Measurements from ENCODE around the gene SLC25A6. TPM values are rescaled to one million over a fixed set of nuclear protein-coding genes. Genes with fewer than 3 reads are reported as not detected.
A peak's percentile ranks its signal among the peaks of the same experiment; 100 is the strongest.

SLC25A6 gene
- total and polyA plus RNA-seq, 9 of the 15 experiments (the other 6 are each of a cell fraction or from before 2014, with no cell fraction given), result 24.6 to 330 (median 129) TPM

GRCh38 chrX:1392376-1393068 lies 609 bp upstream of the SLC25A6 start (continued):
- TF ChIP-seq CEBPZ (IDR thresholded peaks at IDR 0.05; ENCODE audit: borderline replicate concordance, low read depth, low read length) (no peak), ZNF830 (CRISPR knock-in tag; IDR thresholded peaks at IDR 0.05) (peak; percentile 94; the same call in 1 of the 2 replicates), CXXC5 (CRISPR knock-in tag; IDR thresholded peaks at IDR 0.05) (peak; percentile 73), ZNF134 (CRISPR knock-in tag; conservative IDR thresholded peaks at IDR 0.05) (peak; percentile 65), BACH1 (tag; IDR thresholded peaks at IDR 0.05) (peak; percentile 54; the same call in 1 of the 2 replicates), KLF13 (tag; IDR thresholded peaks at IDR 0.05; ENCODE audit: borderline replicate concordance, low read depth) (0 out of 2 replicates have a peak, but pooled peaks have one; percentile 32), POLR2G (IDR thresholded peaks at IDR 0.05; ENCODE audit: low read depth, low read length) (peak; percentile 78), ZNF518B (CRISPR knock-in tag; IDR thresholded peaks at IDR 0.05) (no peak), ZNF41 (CRISPR knock-in tag; conservative IDR thresholded peaks at IDR 0.05) (peak; percentile 44; the same call in 1 of the 2 replicates), L3MBTL2 (IDR thresholded peaks at IDR 0.05) (peak; percentile 95), ZBTB9 (CRISPR knock-in tag; IDR thresholded peaks at IDR 0.05) (peak; percentile 98), CTCF (IDR thresholded peaks at IDR 0.05 in 2 of 3, conservative IDR thresholded peaks at IDR 0.05 in 1 of 3; ENCODE audit: insufficient read depth in 2 of 3, low read depth in 1 of 3, low read length in 3 of 3) (no peak), ZFX (CRISPR knock-in tag; IDR thresholded peaks at IDR 0.05) (peak; percentile 80), HSF4 (CRISPR knock-in tag; IDR thresholded peaks at IDR 0.05; ENCODE audit: borderline replicate concordance) (peak; percentile 69; the same call in 1 of the 2 replicates), NONO (IDR thresholded peaks at IDR 0.05; ENCODE audit: low read depth in 2 of 2, low read length in 1 of 2) (peak; percentile 5 to 64; a peak in 1 of 4 replicates), ZBTB7A (IDR thresholded peaks at IDR 0.05; ENCODE audit: borderline replicate concordance, control insufficient read depth, low read depth, low read length) (peak; percentile 98)

Data from K562 (cell line).